Activated CD8-positive, alpha-beta memory T cell treated with anti-CD3 and anti-CD28 coated beads for 24 hours (primary cell): Measurements from ENCODE around the gene KCNH1.

Source experiments
- DNase-seq: peaks from one replicate; pipeline ENCODE4 v3.0.0-alpha.2; 2020

Gene KCNH1

DNA sequence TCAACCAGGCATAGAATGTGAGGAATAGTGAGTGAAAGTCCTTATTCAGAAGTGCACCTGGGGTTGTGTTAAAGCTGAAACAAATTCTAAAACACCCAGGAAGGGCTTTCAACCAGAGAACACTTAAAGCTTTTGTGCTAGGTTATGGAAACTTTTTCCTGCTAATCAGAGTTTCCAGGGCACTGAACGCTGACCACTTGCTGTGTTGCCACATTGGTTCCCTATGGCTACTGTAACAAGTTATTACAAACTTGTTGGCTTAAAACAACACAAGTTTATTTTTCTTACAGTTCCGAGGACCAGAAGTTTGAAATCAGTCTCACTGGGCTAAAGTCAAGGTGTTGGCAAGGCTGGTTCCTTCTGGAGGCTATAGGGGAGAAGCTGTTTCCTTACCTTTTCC, 504.7 kb downstream of the KCNH1 start:
- DNase-seq = no peak

DNA sequence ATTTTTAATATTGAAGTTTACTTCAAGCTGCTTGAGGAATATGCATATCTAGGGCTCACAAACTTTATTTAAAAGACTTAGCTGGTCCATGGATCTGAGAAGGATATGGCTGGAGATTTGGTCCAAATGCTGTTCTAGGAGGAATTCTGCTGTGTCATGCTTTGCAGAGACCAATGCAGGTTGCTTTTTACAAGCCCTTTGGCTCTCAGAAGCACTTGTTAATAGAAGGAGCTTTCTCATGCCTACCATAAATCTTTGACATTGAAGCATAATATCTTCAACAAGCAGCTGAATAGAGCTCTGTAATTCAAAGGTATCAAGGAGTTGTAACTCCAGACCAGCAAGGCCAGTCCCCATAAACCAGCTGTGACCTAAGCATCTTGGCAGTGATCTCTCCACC, 506.2 kb downstream of the KCNH1 start:
- no peak for DNase-seq
